Stomach (tissue), 4 donors: ENCODE results near the gene PCNP.

ENCODE experiments used
- CTCF ChIP-seq, 7 experiments: fragments of 450-650 bp in 4 of 7; fragments of 200-600 bp in 3 of 7; sonication (generic) in 3 of 7; IDR thresholded peaks; one replicate each; pipeline ENCODE4 v1.5.1; 2016 to 2019; ENCODE audit warnings: antibody characterized with exemption in 7 of 7, control low read depth in 2 of 7, mild to moderate bottlenecking in 1 of 7
- EP300 ChIP-seq: sonication (generic); formaldehyde crosslinking; IDR thresholded peaks from one replicate; pipeline ENCODE4 v1.6.1; 2017; ENCODE audit warnings: antibody characterized with exemption
- POLR2A ChIP-seq, 4 donors: fragments of 450-650 bp; IDR thresholded peaks; one replicate each; pipeline ENCODE4 v1.6.1; 2016; ENCODE audit warnings: antibody characterized with exemption in 4 of 4, control low read depth in 2 of 4, mild to moderate bottlenecking in 1 of 4, moderate library complexity in 1 of 4
- POLR2AphosphoS5 ChIP-seq, 3 donors: sonication (generic); formaldehyde crosslinking; IDR thresholded peaks; one replicate each; pipeline ENCODE4 v1.6.1; 2016; ENCODE audit warnings: antibody characterized with exemption in 3 of 3

DNA sequence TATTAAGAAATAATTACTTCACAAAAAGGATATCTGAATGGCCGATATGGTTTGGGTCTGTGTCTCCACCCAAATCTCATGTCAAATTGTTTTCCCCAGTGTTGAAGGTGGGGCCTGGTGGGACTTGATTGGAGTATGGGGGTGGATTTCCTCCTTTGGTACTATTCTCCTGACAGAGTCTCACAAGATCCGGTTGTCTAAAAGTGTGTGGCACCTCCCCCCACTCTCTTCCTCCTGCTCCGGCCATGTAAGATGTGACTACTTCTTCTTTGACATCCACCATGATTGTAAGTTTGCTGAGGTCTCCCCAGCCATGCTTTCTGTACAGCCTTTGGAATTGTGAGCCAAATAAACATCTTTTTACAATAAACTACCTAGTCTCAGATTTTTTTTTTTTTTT lies 68.5 kb downstream of the PCNP start:
- TF ChIP-seq CTCF (IDR thresholded peaks at IDR 0.05) (no peak), POLR2AphosphoS5 (IDR thresholded peaks at IDR 0.05) (no peak), EP300 (no peak), POLR2A (IDR thresholded peaks at IDR 0.05) (no peak)
